PC-3 (cell line): ENCODE results near the gene UNG. TPM values are rescaled to one million over a fixed set of nuclear protein-coding genes. Genes with fewer than 3 reads are reported as not detected.

Experiments
- ATAC-seq: fragments of 200-7000 bp; cut with Tn5 transposase; 2 replicates; pipeline ENCODE4 v1.9.1; 2020; ENCODE audit warnings: mild to moderate bottlenecking, moderate library complexity
- BruUV-seq: library from RNA; stranded (reverse); fragments of 400-500 nt; replicated peaks from 2 replicates; lab custom pipeline; 2021; lab: Mats Ljungman, UMichigan
- CTCF ChIA-PET: fragments of 300-600 bp; sonication (Branson Sonifier 250); formaldehyde crosslinking; loops from one replicate; lab custom pipeline; 2022; ENCODE audit warnings: antibody characterized with exemption; lab: Charles Lee
- POLR2A ChIA-PET: fragments of 300-600 bp; sonication (Branson Sonifier 250); formaldehyde crosslinking; loops from one replicate; lab custom pipeline; 2022; ENCODE audit warnings: antibody characterized with exemption; ENCODE audit not compliant: unreplicated experiment; lab: Charles Lee
- DNase-seq: peaks from one replicate; pipeline ENCODE4 v3.0.0-alpha.2; 2015
- H2AFZ ChIP-seq: fragments of 300-600 bp; sonication (generic); 2 replicates; pipeline ENCODE4 v1.6.0; 2016; ENCODE audit warnings: antibody characterized with exemption, low read length
- H3F3A ChIP-seq: fragments of 300-600 bp; sonication (generic); one replicate; pipeline ENCODE4 v1.6.0; 2017; ENCODE audit warnings: antibody characterized with exemption, low read length, control low read depth, mild to moderate bottlenecking; ENCODE audit not compliant: unreplicated experiment
- H3K27ac ChIP-seq: fragments of 300-600 bp; sonication (generic); 2 replicates; pipeline ENCODE4 v1.5.1; 2016; ENCODE audit warnings: mild to moderate bottlenecking, low read length
- H3K27me3 ChIP-seq: fragments of 300-600 bp; sonication (generic); 2 replicates; pipeline ENCODE4 v1.6.1; 2016; ENCODE audit warnings: low read length, mixed read lengths
- H3K36me3 ChIP-seq: fragments of 300-600 bp; sonication (generic); 2 replicates; pipeline ENCODE4 v1.6.1; 2016; ENCODE audit warnings: low read depth, mixed run types, low read length, mixed read lengths
- H3K4me1 ChIP-seq: fragments of 300-600 bp; sonication (generic); 2 replicates; pipeline ENCODE4 v1.5.1; 2016; ENCODE audit warnings: low read length; ENCODE audit not compliant: insufficient read depth
- H3K4me2 ChIP-seq: fragments of 300-600 bp; sonication (generic); 2 replicates; pipeline ENCODE4 v1.6.0; 2016; ENCODE audit warnings: low read length
- H3K4me3 ChIP-seq: fragments of 300-600 bp; sonication (generic); 2 replicates; pipeline ENCODE4 v1.5.1; 2016; ENCODE audit warnings: mild to moderate bottlenecking, low read length, mixed read lengths
- H3K79me2 ChIP-seq: fragments of 300-600 bp; sonication (generic); 2 replicates; pipeline ENCODE4 v1.6.1; 2017; ENCODE audit warnings: low read length, mixed read lengths
- H3K9ac ChIP-seq: fragments of 300-600 bp; sonication (generic); 2 replicates; pipeline ENCODE4 v1.6.0; 2016; ENCODE audit warnings: mild to moderate bottlenecking, low read length
- H3K9me2 ChIP-seq: fragments of 300-600 bp; sonication (generic); replicated peaks from 2 replicates; pipeline ENCODE4 v1.6.1; 2016; ENCODE audit warnings: mixed run types, low read length, mixed read lengths
- H3K9me3 ChIP-seq: fragments of 300-600 bp; sonication (generic); 2 replicates; pipeline ENCODE4 v1.6.1; 2016; ENCODE audit warnings: low read length, mixed read lengths
- H4K20me1 ChIP-seq: fragments of 300-600 bp; sonication (generic); 2 replicates; pipeline ENCODE4 v1.6.1; 2016; ENCODE audit warnings: low read length, mixed read lengths
- CTCF ChIP-seq: fragments of 300-600 bp; sonication (generic); conservative IDR thresholded peaks from 2 replicates; pipeline ENCODE4 v1.5.1; 2017; ENCODE audit warnings: antibody characterized with exemption, low read depth, mild to moderate bottlenecking, low read length
- EZH2 ChIP-seq: fragments of 300-600 bp; sonication (generic); IDR thresholded peaks from one replicate; pipeline ENCODE4 v1.6.1; 2017; ENCODE audit warnings: antibody characterized with exemption, mild to moderate bottlenecking, low read length; ENCODE audit not compliant: unreplicated experiment
- EZH2phosphoT487 ChIP-seq: fragments of 300-600 bp; sonication (generic); IDR thresholded peaks from 2 replicates; pipeline ENCODE4 v1.6.1; 2018; ENCODE audit warnings: mild to moderate bottlenecking, antibody characterized with exemption, low read length, borderline replicate concordance
- intact Hi-C: fragments of 100-400 bp; cut with micrococcal nuclease; formaldehyde crosslinking; loops from 2 replicates; pipeline ENCODE4 v1.9.0; 2023
- total RNA-seq: library from RNA; depleted of rRNA; stranded (reverse); fragments of >200 nt; gene quantifications from 2 replicates; pipeline ENCODE4 v1.2.3, GENCODE V29; 2014

Gene UNG
- total RNA-seq, 1 experiment from 2014 or later = 168 TPM

GRCh38 chr12:109139791-109140190, 42.4 kb downstream of the UNG start:
- TF ChIP-seq CTCF = no peak
- TF ChIP-seq EZH2phosphoT487 = no peak
- TF ChIP-seq EZH2 = no peak
- no peaks in the 10 kb centered on the region for H4K20me1 ChIP-seq
- H3K4me1 ChIP-seq = no peaks in the 10 kb centered on the region
- POLR2A ChIA-PET = no interaction called here
- intact Hi-C loops = no loop called here
- no peaks in the 10 kb centered on the region for H3F3A ChIP-seq
- H2AFZ ChIP-seq = no peak overlapping the region
- H3K27me3 ChIP-seq = no peaks in the 10 kb centered on the region
- H3K4me3 ChIP-seq = no peak overlapping the region
- no peaks in the 10 kb centered on the region for H3K9me2 ChIP-seq
- CTCF ChIA-PET = no interaction called here
- no TSS peak for BruUV-seq
- H3K27ac ChIP-seq = no peak overlapping the region
- ATAC-seq = no peak
- no peaks in the 10 kb centered on the region for H3K79me2 ChIP-seq
- no peak overlapping the region for H3K9ac ChIP-seq
- no peaks in the 10 kb centered on the region for H3K9me3 ChIP-seq
- no peak for DNase-seq
- H3K4me2 ChIP-seq = no peak overlapping the region
- H3K36me3 ChIP-seq = no peaks in the 10 kb centered on the region

- BruUV-seq = no TSS peak
- ATAC-seq = no peak
- POLR2A ChIA-PET = no interaction called here
Observed at GRCh38 chr12:109140560-109140959, 43.2 kb downstream of the UNG start.

More at GRCh38 chr12:109140560-109140959, 43.2 kb downstream of the UNG start:
- Histone ChIP-seq H3K9me3 (no peaks in the 10 kb centered on the region), H4K20me1 (no peaks in the 10 kb centered on the region), H3K27ac (no peak overlapping the region), H3K4me3 (no peak overlapping the region), H3K27me3 (no peaks in the 10 kb centered on the region), H3K79me2 (no peaks in the 10 kb centered on the region), H3K4me2 (no peak overlapping the region), H3K9ac (no peak overlapping the region), H2AFZ (no peak overlapping the region), H3K4me1 (no peaks in the 10 kb centered on the region), H3F3A (no peaks in the 10 kb centered on the region), H3K9me2 (no peaks in the 10 kb centered on the region), H3K36me3 (no peaks in the 10 kb centered on the region)
- DNase-seq = no peak
- intact Hi-C loops = no loop called here
- no peak for TF ChIP-seq EZH2phosphoT487
- TF ChIP-seq CTCF = no peak
- TF ChIP-seq EZH2 = no peak
- CTCF ChIA-PET = no interaction called here
